ENCODE measurements around the gene EHF. TPM values are rescaled to one million over a fixed set of nuclear protein-coding genes. Genes with fewer than 3 reads are reported as not detected.

The EHF gene
- total and polyA plus RNA-seq, 2 of the 13 experiments (the other 11 are each of a cell fraction or from before 2014, with no cell fraction given): 0.04 to 0.46 TPM

GRCh38 chr11:34640050-34640923 is 19.4 kb downstream of the EHF start (continued):
- TF ChIP-seq, protein P1, sequence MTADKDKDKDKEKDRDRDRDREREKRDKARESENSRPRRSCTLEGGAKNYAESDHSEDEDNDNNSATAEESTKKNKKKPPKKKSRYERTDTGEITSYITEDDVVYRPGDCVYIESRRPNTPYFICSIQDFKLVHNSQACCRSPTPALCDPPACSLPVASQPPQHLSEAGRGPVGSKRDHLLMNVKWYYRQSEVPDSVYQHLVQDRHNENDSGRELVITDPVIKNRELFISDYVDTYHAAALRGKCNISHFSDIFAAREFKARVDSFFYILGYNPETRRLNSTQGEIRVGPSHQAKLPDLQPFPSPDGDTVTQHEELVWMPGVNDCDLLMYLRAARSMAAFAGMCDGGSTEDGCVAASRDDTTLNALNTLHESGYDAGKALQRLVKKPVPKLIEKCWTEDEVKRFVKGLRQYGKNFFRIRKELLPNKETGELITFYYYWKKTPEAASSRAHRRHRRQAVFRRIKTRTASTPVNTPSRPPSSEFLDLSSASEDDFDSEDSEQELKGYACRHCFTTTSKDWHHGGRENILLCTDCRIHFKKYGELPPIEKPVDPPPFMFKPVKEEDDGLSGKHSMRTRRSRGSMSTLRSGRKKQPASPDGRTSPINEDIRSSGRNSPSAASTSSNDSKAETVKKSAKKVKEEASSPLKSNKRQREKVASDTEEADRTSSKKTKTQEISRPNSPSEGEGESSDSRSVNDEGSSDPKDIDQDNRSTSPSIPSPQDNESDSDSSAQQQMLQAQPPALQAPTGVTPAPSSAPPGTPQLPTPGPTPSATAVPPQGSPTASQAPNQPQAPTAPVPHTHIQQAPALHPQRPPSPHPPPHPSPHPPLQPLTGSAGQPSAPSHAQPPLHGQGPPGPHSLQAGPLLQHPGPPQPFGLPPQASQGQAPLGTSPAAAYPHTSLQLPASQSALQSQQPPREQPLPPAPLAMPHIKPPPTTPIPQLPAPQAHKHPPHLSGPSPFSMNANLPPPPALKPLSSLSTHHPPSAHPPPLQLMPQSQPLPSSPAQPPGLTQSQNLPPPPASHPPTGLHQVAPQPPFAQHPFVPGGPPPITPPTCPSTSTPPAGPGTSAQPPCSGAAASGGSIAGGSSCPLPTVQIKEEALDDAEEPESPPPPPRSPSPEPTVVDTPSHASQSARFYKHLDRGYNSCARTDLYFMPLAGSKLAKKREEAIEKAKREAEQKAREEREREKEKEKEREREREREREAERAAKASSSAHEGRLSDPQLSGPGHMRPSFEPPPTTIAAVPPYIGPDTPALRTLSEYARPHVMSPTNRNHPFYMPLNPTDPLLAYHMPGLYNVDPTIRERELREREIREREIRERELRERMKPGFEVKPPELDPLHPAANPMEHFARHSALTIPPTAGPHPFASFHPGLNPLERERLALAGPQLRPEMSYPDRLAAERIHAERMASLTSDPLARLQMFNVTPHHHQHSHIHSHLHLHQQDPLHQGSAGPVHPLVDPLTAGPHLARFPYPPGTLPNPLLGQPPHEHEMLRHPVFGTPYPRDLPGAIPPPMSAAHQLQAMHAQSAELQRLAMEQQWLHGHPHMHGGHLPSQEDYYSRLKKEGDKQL (CRISPR knock-in tag; IDR thresholded peaks at IDR 0.05; ENCODE audit: low read depth): no peak
- TF ChIP-seq RARA (CRISPR knock-in tag; IDR thresholded peaks at IDR 0.05): peak; percentile 19; the same call in 1 of the 2 replicates
- TF ChIP-seq TGIF2 (CRISPR knock-in tag; IDR thresholded peaks at IDR 0.05): peak; percentile 16; the same call in 1 of the 2 replicates
- TF ChIP-seq, protein P2, sequence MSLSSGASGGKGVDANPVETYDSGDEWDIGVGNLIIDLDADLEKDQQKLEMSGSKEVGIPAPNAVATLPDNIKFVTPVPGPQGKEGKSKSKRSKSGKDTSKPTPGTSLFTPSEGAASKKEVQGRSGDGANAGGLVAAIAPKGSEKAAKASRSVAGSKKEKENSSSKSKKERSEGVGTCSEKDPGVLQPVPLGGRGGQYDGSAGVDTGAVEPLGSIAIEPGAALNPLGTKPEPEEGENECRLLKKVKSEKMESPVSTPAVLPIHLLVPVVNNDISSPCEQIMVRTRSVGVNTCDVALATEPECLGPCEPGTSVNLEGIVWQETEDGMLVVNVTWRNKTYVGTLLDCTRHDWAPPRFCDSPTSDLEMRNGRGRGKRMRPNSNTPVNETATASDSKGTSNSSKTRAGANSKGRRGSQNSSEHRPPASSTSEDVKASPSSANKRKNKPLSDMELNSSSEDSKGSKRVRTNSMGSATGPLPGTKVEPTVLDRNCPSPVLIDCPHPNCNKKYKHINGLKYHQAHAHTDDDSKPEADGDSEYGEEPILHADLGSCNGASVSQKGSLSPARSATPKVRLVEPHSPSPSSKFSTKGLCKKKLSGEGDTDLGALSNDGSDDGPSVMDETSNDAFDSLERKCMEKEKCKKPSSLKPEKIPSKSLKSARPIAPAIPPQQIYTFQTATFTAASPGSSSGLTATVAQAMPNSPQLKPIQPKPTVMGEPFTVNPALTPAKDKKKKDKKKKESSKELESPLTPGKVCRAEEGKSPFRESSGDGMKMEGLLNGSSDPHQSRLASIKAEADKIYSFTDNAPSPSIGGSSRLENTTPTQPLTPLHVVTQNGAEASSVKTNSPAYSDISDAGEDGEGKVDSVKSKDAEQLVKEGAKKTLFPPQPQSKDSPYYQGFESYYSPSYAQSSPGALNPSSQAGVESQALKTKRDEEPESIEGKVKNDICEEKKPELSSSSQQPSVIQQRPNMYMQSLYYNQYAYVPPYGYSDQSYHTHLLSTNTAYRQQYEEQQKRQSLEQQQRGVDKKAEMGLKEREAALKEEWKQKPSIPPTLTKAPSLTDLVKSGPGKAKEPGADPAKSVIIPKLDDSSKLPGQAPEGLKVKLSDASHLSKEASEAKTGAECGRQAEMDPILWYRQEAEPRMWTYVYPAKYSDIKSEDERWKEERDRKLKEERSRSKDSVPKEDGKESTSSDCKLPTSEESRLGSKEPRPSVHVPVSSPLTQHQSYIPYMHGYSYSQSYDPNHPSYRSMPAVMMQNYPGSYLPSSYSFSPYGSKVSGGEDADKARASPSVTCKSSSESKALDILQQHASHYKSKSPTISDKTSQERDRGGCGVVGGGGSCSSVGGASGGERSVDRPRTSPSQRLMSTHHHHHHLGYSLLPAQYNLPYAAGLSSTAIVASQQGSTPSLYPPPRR (CRISPR knock-in tag; IDR thresholded peaks at IDR 0.05; ENCODE audit: borderline replicate concordance): no peak
- TF ChIP-seq NCOA5 (CRISPR knock-in tag; IDR thresholded peaks at IDR 0.05): no peak
- TF ChIP-seq SRSF9 (IDR thresholded peaks at IDR 0.05; ENCODE audit: borderline replicate concordance, insufficient read depth, low read depth, low read length, poor library complexity, severe bottlenecking): no peak
- TF ChIP-seq, protein P3, sequence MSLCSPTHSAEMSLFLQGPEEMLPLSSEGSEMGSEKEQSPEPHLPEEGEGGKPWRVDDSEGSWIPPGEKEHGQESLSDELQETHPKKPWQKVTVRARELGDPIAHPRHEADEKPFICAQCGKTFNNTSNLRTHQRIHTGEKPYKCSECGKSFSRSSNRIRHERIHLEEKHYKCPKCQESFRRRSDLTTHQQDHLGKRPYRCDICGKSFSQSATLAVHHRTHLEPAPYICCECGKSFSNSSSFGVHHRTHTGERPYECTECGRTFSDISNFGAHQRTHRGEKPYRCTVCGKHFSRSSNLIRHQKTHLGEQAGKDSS (CRISPR knock-in tag; IDR thresholded peaks at IDR 0.05; ENCODE audit: borderline replicate concordance, low read depth): no peak
- TF ChIP-seq ADNP (CRISPR knock-in tag; IDR thresholded peaks at IDR 0.05): peak; percentile 97
- no peak for TF ChIP-seq SRF (IDR thresholded peaks at IDR 0.05; ENCODE audit: low read depth, low read length)
- peak; percentile 49; the same call in 1 of the 2 replicates for TF ChIP-seq ZFX (CRISPR knock-in tag; IDR thresholded peaks at IDR 0.05; ENCODE audit: low read depth)
- no peak for TF ChIP-seq ZNF724P (CRISPR knock-in tag; IDR thresholded peaks at IDR 0.05; ENCODE audit: borderline replicate concordance)
- no peak for TF ChIP-seq ZNF883 (CRISPR knock-in tag; IDR thresholded peaks at IDR 0.05; ENCODE audit: not compliant biosample characterization)
- no peak for TF ChIP-seq SATB2 (CRISPR knock-in tag; IDR thresholded peaks at IDR 0.05)
- no peak for TF ChIP-seq CBX2 (IDR thresholded peaks at IDR 0.05; ENCODE audit: low read depth, low read length)
- no peak for TF ChIP-seq CBX2 (CRISPR knock-in tag; IDR thresholded peaks at IDR 0.05; ENCODE audit: low read depth)
- TF ChIP-seq ZNF20 (CRISPR knock-in tag; IDR thresholded peaks at IDR 0.05): no peak
- TF ChIP-seq NCOA1 (CRISPR knock-in tag; IDR thresholded peaks at IDR 0.05): no peak
- no peak for TF ChIP-seq TEAD2 (CRISPR knock-in tag; IDR thresholded peaks at IDR 0.05)

Data from HepG2 (cell line).